PFSK-1 (cell line): ENCODE measurements around the gene FAM83G.

Source experiments
- FOXP2 ChIP-seq: optimal IDR thresholded peaks from 2 replicates; pipeline ENCODE3; 2011; ENCODE audit warnings: borderline replicate concordance, control low read depth, inconsistent platforms; ENCODE audit not compliant: insufficient read depth; ENCODE audit errors: extremely low read length, extremely low read depth
- POLR2AphosphoS5 ChIP-seq: IDR thresholded peaks from 2 replicates; pipeline ENCODE4 v1.6.1; 2012; ENCODE audit warnings: low read depth, mild to moderate bottlenecking, control low read depth, low read length, moderate library complexity
- TF ChIP-seq, protein P1 (sequence below), 2 experiments: IDR thresholded peaks; 2 replicates each; pipeline versions ENCODE4 v1.6.1 to v1.8.0; 2011 to 2012; ENCODE audit warnings: low read depth in 2 of 2, low read length in 2 of 2, control low read depth in 1 of 2, inconsistent platforms in 1 of 2, mild to moderate bottlenecking in 1 of 2, moderate library complexity in 1 of 2; ENCODE audit not compliant: insufficient read depth in 1 of 2

DNA sequence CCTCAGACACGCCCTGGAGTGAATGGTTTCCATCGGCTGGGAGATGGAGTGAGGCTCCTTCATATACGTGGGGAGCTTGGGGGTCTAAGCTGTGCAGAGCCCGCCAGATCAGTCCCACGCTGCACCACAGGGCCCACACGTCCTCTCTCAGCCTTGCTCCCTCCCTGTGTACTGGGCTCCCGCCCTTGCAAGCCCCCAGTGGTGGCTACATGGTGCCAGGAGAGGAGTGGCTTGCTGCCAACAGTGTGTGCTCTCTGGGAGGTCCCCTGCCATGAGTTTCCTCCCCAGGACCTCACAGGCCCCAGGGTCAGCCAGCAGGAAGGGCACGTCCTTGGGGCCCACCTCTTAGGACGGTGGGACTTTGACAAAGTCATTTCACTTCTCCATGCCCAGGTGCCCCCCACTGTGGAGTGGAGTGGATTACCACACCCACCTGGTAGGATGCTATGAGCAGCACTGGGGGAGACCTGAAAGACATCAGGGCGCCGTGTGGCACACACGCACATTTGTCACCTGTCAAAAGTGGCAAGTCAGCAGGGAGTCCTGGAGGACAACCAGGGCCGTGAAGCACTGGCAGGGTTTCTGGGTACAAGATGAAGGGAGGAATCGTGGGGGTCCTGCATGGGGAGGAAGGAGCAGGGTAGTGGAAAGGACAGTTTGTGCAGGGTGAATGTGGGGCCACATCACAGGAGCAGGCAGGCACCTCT lies 38.9 kb downstream of the FAM83G start:
- TF ChIP-seq, protein P1, sequence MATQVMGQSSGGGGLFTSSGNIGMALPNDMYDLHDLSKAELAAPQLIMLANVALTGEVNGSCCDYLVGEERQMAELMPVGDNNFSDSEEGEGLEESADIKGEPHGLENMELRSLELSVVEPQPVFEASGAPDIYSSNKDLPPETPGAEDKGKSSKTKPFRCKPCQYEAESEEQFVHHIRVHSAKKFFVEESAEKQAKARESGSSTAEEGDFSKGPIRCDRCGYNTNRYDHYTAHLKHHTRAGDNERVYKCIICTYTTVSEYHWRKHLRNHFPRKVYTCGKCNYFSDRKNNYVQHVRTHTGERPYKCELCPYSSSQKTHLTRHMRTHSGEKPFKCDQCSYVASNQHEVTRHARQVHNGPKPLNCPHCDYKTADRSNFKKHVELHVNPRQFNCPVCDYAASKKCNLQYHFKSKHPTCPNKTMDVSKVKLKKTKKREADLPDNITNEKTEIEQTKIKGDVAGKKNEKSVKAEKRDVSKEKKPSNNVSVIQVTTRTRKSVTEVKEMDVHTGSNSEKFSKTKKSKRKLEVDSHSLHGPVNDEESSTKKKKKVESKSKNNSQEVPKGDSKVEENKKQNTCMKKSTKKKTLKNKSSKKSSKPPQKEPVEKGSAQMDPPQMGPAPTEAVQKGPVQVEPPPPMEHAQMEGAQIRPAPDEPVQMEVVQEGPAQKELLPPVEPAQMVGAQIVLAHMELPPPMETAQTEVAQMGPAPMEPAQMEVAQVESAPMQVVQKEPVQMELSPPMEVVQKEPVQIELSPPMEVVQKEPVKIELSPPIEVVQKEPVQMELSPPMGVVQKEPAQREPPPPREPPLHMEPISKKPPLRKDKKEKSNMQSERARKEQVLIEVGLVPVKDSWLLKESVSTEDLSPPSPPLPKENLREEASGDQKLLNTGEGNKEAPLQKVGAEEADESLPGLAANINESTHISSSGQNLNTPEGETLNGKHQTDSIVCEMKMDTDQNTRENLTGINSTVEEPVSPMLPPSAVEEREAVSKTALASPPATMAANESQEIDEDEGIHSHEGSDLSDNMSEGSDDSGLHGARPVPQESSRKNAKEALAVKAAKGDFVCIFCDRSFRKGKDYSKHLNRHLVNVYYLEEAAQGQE (IDR thresholded peaks at IDR 0.05; ENCODE audit: insufficient read depth in 1 of 2, low read depth in 2 of 2, low read length in 2 of 2): no peak
- TF ChIP-seq POLR2AphosphoS5 (no peak), FOXP2 (no peak)
